Panc1 (cell line): ENCODE results near the gene SLC9A5.

Source experiments
- CTCF ChIP-seq: fragments of 450-650 bp; IDR thresholded peaks from 2 replicates; pipeline ENCODE4 v1.5.1; 2017; ENCODE audit warnings: mild to moderate bottlenecking
- POLR2AphosphoS5 ChIP-seq: IDR thresholded peaks from 2 replicates; pipeline ENCODE4 v1.6.1; 2012; ENCODE audit warnings: mild to moderate bottlenecking, low read depth, low read length, moderate library complexity

- TF ChIP-seq CTCF (no peak), POLR2AphosphoS5 (no peak)
Observed at GRCh38 chr16:67245186-67245585, 3.6 kb upstream of the SLC9A5 start.
